ENCODE results near the gene RAB36. TPM values are rescaled to one million over a fixed set of nuclear protein-coding genes. Genes with fewer than 3 reads are reported as not detected.

Gene RAB36
- total RNA-seq, 2 donors from 2014 or later: 0.98 to 2.3 TPM

GRCh38 chr22:23117275-23117674 lies 28.0 kb upstream of the RAB36 start:
- no peak overlapping the region for H3K4me3 ChIP-seq
- H3K36me3 ChIP-seq: no peaks in the 10 kb centered on the region
- TF ChIP-seq CTCF (IDR thresholded peaks at IDR 0.05): no peak
- H3K9ac ChIP-seq (ENCODE audit: low read depth in 2 of 2, low read length in 2 of 2): no peak overlapping the region
- no peaks in the 10 kb centered on the region for H3K9me3 ChIP-seq
- no peak overlapping the region for H3K27ac ChIP-seq
- intact Hi-C loops (cut with DNase I): no loop called here
- H3K4me1 ChIP-seq: no peaks in the 10 kb centered on the region
- no peak for DNase-seq
- H3K27me3 ChIP-seq: no peaks in the 10 kb centered on the region

- DNase-seq: no peak
- Histone ChIP-seq H3K9me3 (no peaks in the 10 kb centered on the region), H3K9ac (ENCODE audit: low read depth in 2 of 2, low read length in 2 of 2) (no peak overlapping the region), H3K27me3 (no peaks in the 10 kb centered on the region), H3K4me1 (no peaks in the 10 kb centered on the region), H3K27ac (no peak overlapping the region), H3K4me3 (no peak overlapping the region), H3K36me3 (no peaks in the 10 kb centered on the region)
- intact Hi-C loops (cut with DNase I): no loop called here
- TF ChIP-seq CTCF (IDR thresholded peaks at IDR 0.05): no peak
Observed at GRCh38 chr22:23117891-23118646, 27.2 kb upstream of the RAB36 start.

- Histone ChIP-seq H3K4me3 (no peak overlapping the region), H3K9me3 (no peaks in the 10 kb centered on the region), H3K27ac (no peak overlapping the region), H3K36me3 (no peaks in the 10 kb centered on the region), H3K4me1 (no peaks in the 10 kb centered on the region), H3K27me3 (no peaks in the 10 kb centered on the region), H3K9ac (ENCODE audit: low read depth in 2 of 2, low read length in 2 of 2) (no peak overlapping the region)
- DNase-seq: no peak
- intact Hi-C loops (cut with DNase I): no loop called here
- TF ChIP-seq CTCF (IDR thresholded peaks at IDR 0.05): no peak
Observed at GRCh38 chr22:23118647-23119493, 26.4 kb upstream of the RAB36 start.

- no peak overlapping the region for H3K27ac ChIP-seq
- no peak for DNase-seq
- TF ChIP-seq CTCF (IDR thresholded peaks at IDR 0.05): no peak
- H3K9ac ChIP-seq (ENCODE audit: low read depth in 2 of 2, low read length in 2 of 2): no peak overlapping the region
- H3K27me3 ChIP-seq: no peaks in the 10 kb centered on the region
- no peaks in the 10 kb centered on the region for H3K9me3 ChIP-seq
- intact Hi-C loops (cut with DNase I): loop anchor here (10.0 kb wide), 1 partner anchor 265 kb away; no protein-coding TSS in a partner anchor
- H3K36me3 ChIP-seq: no peaks in the 10 kb centered on the region
- no peak overlapping the region for H3K4me3 ChIP-seq
- H3K4me1 ChIP-seq: no peaks in the 10 kb centered on the region
Observed at GRCh38 chr22:23119494-23120414, 25.5 kb upstream of the RAB36 start.

GRCh38 chr22:23120415-23120899 lies 24.8 kb upstream of the RAB36 start:
- no peaks in the 10 kb centered on the region for H3K36me3 ChIP-seq
- H3K9me3 ChIP-seq: no peaks in the 10 kb centered on the region
- no peak overlapping the region for H3K27ac ChIP-seq
- no peak overlapping the region for H3K4me3 ChIP-seq
- TF ChIP-seq CTCF (IDR thresholded peaks at IDR 0.05): no peak
- H3K27me3 ChIP-seq: no peaks in the 10 kb centered on the region
- H3K9ac ChIP-seq (ENCODE audit: low read depth in 2 of 2, low read length in 2 of 2): no peak overlapping the region
- no peak for DNase-seq
- no peaks in the 10 kb centered on the region for H3K4me1 ChIP-seq
- intact Hi-C loops (cut with DNase I): loop anchor here (10.0 kb wide), 1 partner anchor 264 kb away; no protein-coding TSS in a partner anchor
